IMR-90 (cell line): ENCODE results near the gene CFAP91. TPM values are rescaled to one million over a fixed set of nuclear protein-coding genes. Genes with fewer than 3 reads are reported as not detected.
A peak's percentile ranks its signal among the peaks of the same experiment; 100 is the strongest.

Source experiments
- ATAC-seq: fragments of 200-7000 bp; cut with Tn5 transposase; 2 replicates; pipeline ENCODE4 v1.9.1; 2020; ENCODE audit warnings: low read depth, mild to moderate bottlenecking, moderate library complexity
- BruUV-seq: library from RNA; stranded (reverse); fragments of 400-500 nt; replicated peaks from 2 replicates; lab custom pipeline; 2021; lab: Mats Ljungman, UMichigan
- CTCF ChIA-PET: fragments of 300-600 bp; formaldehyde crosslinking; extraction: SDS; loops from one replicate; lab custom pipeline; 2021; ENCODE audit warnings: antibody characterized with exemption; lab: Yijun Ruan, JAX
- POLR2A ChIA-PET: fragments of 300-600 bp; sonication (Branson Sonifier 250); formaldehyde crosslinking; loops from one replicate; lab custom pipeline; 2022; ENCODE audit warnings: antibody characterized with exemption; ENCODE audit not compliant: unreplicated experiment; lab: Charles Lee
- DNase-seq: peaks from one replicate; pipeline ENCODE4 v3.0.0; 2013
- H2AFZ ChIP-seq: replicated peaks from 2 replicates; pipeline ENCODE3; 2013; ENCODE audit warnings: low read length, mild to moderate bottlenecking; ENCODE audit not compliant: poor library complexity
- H2AK5ac ChIP-seq: 2 replicates; pipeline ENCODE4 v1.6.1; 2013; ENCODE audit warnings: low read depth, low read length, inconsistent platforms
- H2AK9ac ChIP-seq: replicated peaks from 2 replicates; pipeline ENCODE3; 2013; ENCODE audit warnings: mild to moderate bottlenecking, low read depth, low read length, moderate library complexity; ENCODE audit not compliant: poor library complexity
- H2BK120ac ChIP-seq: 2 replicates; pipeline ENCODE4 v1.6.1; 2013; ENCODE audit warnings: low read depth, low read length, inconsistent platforms
- H2BK15ac ChIP-seq: 3 replicates; pipeline ENCODE4 v1.6.1; 2013; ENCODE audit warnings: low read depth, low read length, inconsistent platforms
- H2BK20ac ChIP-seq: 2 replicates; pipeline ENCODE4 v1.6.1; 2013; ENCODE audit warnings: low read depth, mild to moderate bottlenecking, inconsistent platforms, low read length, moderate library complexity
- H2BK5ac ChIP-seq: 2 replicates; pipeline ENCODE4 v1.6.1; 2013; ENCODE audit warnings: mild to moderate bottlenecking, low read depth, low read length, inconsistent platforms; ENCODE audit not compliant: poor library complexity, severe bottlenecking
- H3K14ac ChIP-seq: replicated peaks from 2 replicates; pipeline ENCODE4 v1.6.1; 2013; ENCODE audit warnings: low read depth, low read length, inconsistent platforms
- H3K18ac ChIP-seq: 2 replicates; pipeline ENCODE4 v1.6.1; 2013; ENCODE audit warnings: low read depth, low read length, control low read depth
- H3K23ac ChIP-seq: 2 replicates; pipeline ENCODE4 v1.6.1; 2013; ENCODE audit warnings: low read depth, low read length, inconsistent platforms
- H3K27ac ChIP-seq: 2 replicates; pipeline ENCODE4 v1.5.1; 2013; ENCODE audit warnings: mild to moderate bottlenecking, control low read depth, low read length; ENCODE audit not compliant: insufficient read depth
- H3K27me3 ChIP-seq: 2 replicates; pipeline ENCODE4 v1.6.1; 2013; ENCODE audit warnings: low read length; ENCODE audit not compliant: control insufficient read depth, insufficient read depth
- H3K36me3 ChIP-seq: 2 replicates; pipeline ENCODE4 v1.6.1; 2013; ENCODE audit warnings: low read length, mixed read lengths; ENCODE audit not compliant: control insufficient read depth, insufficient read depth
- H3K4ac ChIP-seq: 2 replicates; pipeline ENCODE4 v1.6.1; 2013; ENCODE audit warnings: low read depth, low read length, inconsistent platforms
- H3K4me1 ChIP-seq: 2 replicates; pipeline ENCODE4 v1.6.1; 2013; ENCODE audit warnings: low read length, mixed read lengths; ENCODE audit not compliant: control insufficient read depth, insufficient read depth
- H3K4me2 ChIP-seq: 2 replicates; pipeline ENCODE4 v1.6.1; 2013; ENCODE audit warnings: low read depth, mild to moderate bottlenecking, control low read depth, low read length, moderate library complexity
- H3K4me3 ChIP-seq: 2 replicates; pipeline ENCODE4 v1.5.1; 2013; ENCODE audit warnings: low read depth, mild to moderate bottlenecking, control low read depth, low read length, moderate library complexity; ENCODE audit not compliant: insufficient read depth
- H3K56ac ChIP-seq: 2 replicates; pipeline ENCODE4 v1.6.1; 2013; ENCODE audit warnings: low read length, inconsistent platforms; ENCODE audit not compliant: insufficient read depth; ENCODE audit errors: extremely low read depth
- H3K79me1 ChIP-seq, 2 experiments: 2 replicates each; pipeline ENCODE4 v1.6.1; 2013; ENCODE audit warnings: low read length in 2 of 2, inconsistent platforms in 1 of 2, low read depth in 1 of 2
- H3K9ac ChIP-seq: 2 replicates; pipeline ENCODE4 v1.6.1; 2013; ENCODE audit warnings: low read depth, low read length, control low read depth
- H3K9me1 ChIP-seq: 2 replicates; pipeline ENCODE4 v1.6.1; 2013; ENCODE audit warnings: low read length, inconsistent platforms; ENCODE audit not compliant: insufficient read depth
- H3K9me3 ChIP-seq: 2 replicates; pipeline ENCODE4 v1.6.1; 2013; ENCODE audit warnings: low read length; ENCODE audit not compliant: control insufficient read depth, insufficient read depth
- H4K20me1 ChIP-seq: 2 replicates; pipeline ENCODE4 v1.6.1; 2013; ENCODE audit warnings: low read length, inconsistent platforms; ENCODE audit not compliant: insufficient read depth
- H4K5ac ChIP-seq: 2 replicates; pipeline ENCODE4 v1.6.1; 2013; ENCODE audit warnings: mild to moderate bottlenecking, low read depth, low read length, control low read depth
- H4K8ac ChIP-seq, 2 experiments: 2 replicates each; pipeline ENCODE4 v1.6.1; 2013; ENCODE audit warnings: low read depth in 2 of 2, low read length in 2 of 2, control low read depth in 1 of 2, inconsistent platforms in 1 of 2
- H4K91ac ChIP-seq: 2 replicates; pipeline ENCODE4 v1.6.1; 2013; ENCODE audit warnings: low read depth, low read length, inconsistent platforms; ENCODE audit not compliant: insufficient read depth
- CEBPB ChIP-seq: IDR thresholded peaks from 2 replicates; pipeline ENCODE4 v1.6.1; 2012; ENCODE audit warnings: low read depth, low read length, improper control_type of control experiment
- MAZ ChIP-seq: IDR thresholded peaks from 2 replicates; pipeline ENCODE4 v1.6.1; 2012; ENCODE audit warnings: low read depth, mild to moderate bottlenecking, low read length, improper control_type of control experiment, moderate library complexity, borderline replicate concordance
- RAD21 ChIP-seq: IDR thresholded peaks from 2 replicates; pipeline ENCODE4 v1.6.1; 2012; ENCODE audit warnings: low read length, improper control_type of control experiment
- WGBS, 2 experiments: methylation state at CpG; one replicate each; pipeline versions ENCODE4 v1.1.5 to v1.1.7; 2013; ENCODE audit warnings: missing lambda C conversion rate in 2 of 2; ENCODE audit not compliant: insufficient read length in 1 of 2; ENCODE audit errors: extremely low coverage in 2 of 2; 5-methylcytosine and 5-hydroxymethylcytosine counted together
- dilution Hi-C: fragments of 300-500 bp; cut with HindIII; formaldehyde crosslinking; loops from one replicate; pipeline ENCODE4 v1.14.3; 2018; ENCODE audit warnings: low sequenced_read_pairs; ENCODE audit not compliant: unreplicated experiment
- in situ Hi-C: fragments of 300-500 bp; cut with MboI; formaldehyde crosslinking; loops from 3 replicates; pipeline ENCODE4 v1.14.3; 2019; ENCODE audit warnings: low sequenced_read_pairs, inconsistent platforms, mixed read lengths
- intact Hi-C: fragments of 100-400 bp; cut with micrococcal nuclease; formaldehyde crosslinking; loops from 2 replicates; pipeline ENCODE4 v1.10.0; 2022
- polyA plus RNA-seq, 3 experiments: library from polyadenylated mRNA; depleted of rRNA; stranded (reverse); fragments of >200 nt; gene quantifications; 2 replicates each; pipeline ENCODE4 v1.2.3, GENCODE V29; 2012; ENCODE audit warnings: low replicate concordance in 1 of 3
- total RNA-seq: library from RNA; depleted of rRNA; stranded (reverse); fragments of >200 nt; gene quantifications from 2 replicates; pipeline ENCODE4 v1.2.3, GENCODE V29; 2012
- TF ChIP-seq, protein P1 (sequence below): conservative IDR thresholded peaks from 2 replicates; pipeline ENCODE4 v1.5.1; 2012; ENCODE audit warnings: mild to moderate bottlenecking, low read depth, low read length, improper control_type of control experiment
- TF ChIP-seq, protein P2 (sequence below): fragments of 150-350 bp; IDR thresholded peaks from 2 replicates; pipeline ENCODE4 v1.6.1; 2016; ENCODE audit warnings: low read depth, mild to moderate bottlenecking, low read length, moderate library complexity, borderline replicate concordance

The CFAP91 gene
- total and polyA plus RNA-seq, 2 of the 4 experiments (the other 2 are of a cell fraction) = not detected

GRCh38 chr3:119690043-119690656, 12.7 kb upstream of the CFAP91 start:
- Histone ChIP-seq H3K36me3 (no peaks in the 10 kb centered on the region), H2AK9ac (no peak overlapping the region), H3K27ac (no peak overlapping the region), H3K9me3 (no peaks in the 10 kb centered on the region), H2BK15ac (no peak overlapping the region), H3K27me3 (peaks cover 12% of the 10 kb centered on the region), H2BK20ac (no peak overlapping the region), H3K4ac (no peak overlapping the region), H3K18ac (no peak overlapping the region), H2BK120ac (no peak overlapping the region), H3K23ac (no peak overlapping the region), H3K4me1 (no peaks in the 10 kb centered on the region), H3K79me1 (no peaks in the 10 kb centered on the region), H4K5ac (no peak overlapping the region), H4K8ac (no peak overlapping the region), H2BK5ac (no peak overlapping the region), H2AFZ (no peak overlapping the region), H3K4me2 (no peak overlapping the region), H4K91ac (no peak overlapping the region), H3K14ac (no peak overlapping the region), H2AK5ac (no peak overlapping the region), H4K20me1 (no peaks in the 10 kb centered on the region), H3K9ac (no peak overlapping the region), H3K9me1 (no peaks in the 10 kb centered on the region), H3K56ac (no peak overlapping the region), H3K4me3 (no peak overlapping the region)
- POLR2A ChIA-PET = no interaction called here
- in situ Hi-C loops = loop anchor here (25.0 kb wide), 4 partner anchors 178 to 803 kb away; partner anchors contain the start of genes ARHGAP31 and TEX55
- intact Hi-C loops = no loop called here
- DNase-seq (peak; percentile 49), ATAC-seq (peak; percentile 66)
- CTCF ChIA-PET = interaction anchor here (0.7 to 1.4 kb wide), 5 partner anchors 10 to 483 kb away, joined by 3 to 6 read pairs (median 3); no protein-coding TSS in a partner anchor
- BruUV-seq = no TSS peak
- TF ChIP-seq CEBPB (no peak), MAZ (no peak), RAD21 (peak; percentile 23; the same call in 1 of the 2 replicates)
- TF ChIP-seq, protein P1, sequence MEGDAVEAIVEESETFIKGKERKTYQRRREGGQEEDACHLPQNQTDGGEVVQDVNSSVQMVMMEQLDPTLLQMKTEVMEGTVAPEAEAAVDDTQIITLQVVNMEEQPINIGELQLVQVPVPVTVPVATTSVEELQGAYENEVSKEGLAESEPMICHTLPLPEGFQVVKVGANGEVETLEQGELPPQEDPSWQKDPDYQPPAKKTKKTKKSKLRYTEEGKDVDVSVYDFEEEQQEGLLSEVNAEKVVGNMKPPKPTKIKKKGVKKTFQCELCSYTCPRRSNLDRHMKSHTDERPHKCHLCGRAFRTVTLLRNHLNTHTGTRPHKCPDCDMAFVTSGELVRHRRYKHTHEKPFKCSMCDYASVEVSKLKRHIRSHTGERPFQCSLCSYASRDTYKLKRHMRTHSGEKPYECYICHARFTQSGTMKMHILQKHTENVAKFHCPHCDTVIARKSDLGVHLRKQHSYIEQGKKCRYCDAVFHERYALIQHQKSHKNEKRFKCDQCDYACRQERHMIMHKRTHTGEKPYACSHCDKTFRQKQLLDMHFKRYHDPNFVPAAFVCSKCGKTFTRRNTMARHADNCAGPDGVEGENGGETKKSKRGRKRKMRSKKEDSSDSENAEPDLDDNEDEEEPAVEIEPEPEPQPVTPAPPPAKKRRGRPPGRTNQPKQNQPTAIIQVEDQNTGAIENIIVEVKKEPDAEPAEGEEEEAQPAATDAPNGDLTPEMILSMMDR = peak; percentile 48
- TF ChIP-seq, protein P2, sequence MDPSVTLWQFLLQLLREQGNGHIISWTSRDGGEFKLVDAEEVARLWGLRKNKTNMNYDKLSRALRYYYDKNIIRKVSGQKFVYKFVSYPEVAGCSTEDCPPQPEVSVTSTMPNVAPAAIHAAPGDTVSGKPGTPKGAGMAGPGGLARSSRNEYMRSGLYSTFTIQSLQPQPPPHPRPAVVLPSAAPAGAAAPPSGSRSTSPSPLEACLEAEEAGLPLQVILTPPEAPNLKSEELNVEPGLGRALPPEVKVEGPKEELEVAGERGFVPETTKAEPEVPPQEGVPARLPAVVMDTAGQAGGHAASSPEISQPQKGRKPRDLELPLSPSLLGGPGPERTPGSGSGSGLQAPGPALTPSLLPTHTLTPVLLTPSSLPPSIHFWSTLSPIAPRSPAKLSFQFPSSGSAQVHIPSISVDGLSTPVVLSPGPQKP = no peak
- dilution Hi-C loops = no loop called here
- WGBS, 2 experiments = 60% methylated on average over 1 of the region's 4 CpGs; no CpG with 5 or more reads in 1 of the 2 experiments
